Transverse colon (tissue), 4 donors: Measurements from ENCODE around the gene SIMC1. TPM values are rescaled to one million over a fixed set of nuclear protein-coding genes. Genes with fewer than 3 reads are reported as not detected.

Experiments used
- DNase-seq: peaks from one replicate; pipeline ENCODE4 v3.0.0-alpha.2; 2019
- H3K27ac ChIP-seq, 4 donors: fragments of 200-600 bp; sonication (generic); 2 replicates each; pipeline ENCODE4 v1.5.1; 2016 to 2018; ENCODE audit warnings: inconsistent platforms in 4 of 4
- H3K27me3 ChIP-seq: fragments of 200-600 bp; sonication (generic); 2 replicates; pipeline ENCODE4 v1.5.1; 2017; ENCODE audit warnings: inconsistent platforms
- H3K36me3 ChIP-seq, 4 donors: fragments of 200-600 bp; sonication (generic); 2 replicates each; pipeline ENCODE4 v1.5.1; 2017 to 2019; ENCODE audit warnings: inconsistent platforms in 4 of 4
- H3K4me1 ChIP-seq, 4 donors: fragments of 200-600 bp; sonication (generic); 2 replicates each; pipeline ENCODE4 v1.5.1; 2017 to 2020; ENCODE audit warnings: inconsistent platforms in 4 of 4
- H3K4me3 ChIP-seq, 4 donors: fragments of 200-600 bp; sonication (generic); 1 replicate in 1 of 4; 2 replicates in 3 of 4; pipeline versions ENCODE4 v1.5.1 to v1.6.1; 2017 to 2019; ENCODE audit warnings: inconsistent platforms in 4 of 4
- H3K9me3 ChIP-seq, 2 donors: fragments of 200-600 bp; sonication (generic); 2 replicates each; pipeline ENCODE4 v1.5.1; 2017 to 2019; ENCODE audit warnings: inconsistent platforms in 2 of 2
- CTCF ChIP-seq, 5 experiments: fragments of 200-600 bp in 3 of 5; fragments of 450-650 bp in 2 of 5; sonication (generic) in 3 of 5; IDR thresholded peaks; 1 replicate in 2 of 5; 2 replicates in 3 of 5; pipeline ENCODE4 v1.5.1; 2016 to 2017; ENCODE audit warnings: antibody characterized with exemption in 5 of 5, inconsistent platforms in 3 of 5, mild to moderate bottlenecking in 2 of 5, moderate library complexity in 1 of 5
- EP300 ChIP-seq: sonication (generic); formaldehyde crosslinking; IDR thresholded peaks from one replicate; pipeline ENCODE4 v1.6.1; 2017; ENCODE audit warnings: antibody characterized with exemption, low read depth
- POLR2A ChIP-seq: fragments of 450-650 bp; IDR thresholded peaks from one replicate; pipeline ENCODE4 v1.6.1; 2016; ENCODE audit warnings: antibody characterized with exemption, mild to moderate bottlenecking, moderate library complexity
- POLR2AphosphoS5 ChIP-seq, 3 donors: sonication (generic); formaldehyde crosslinking; IDR thresholded peaks; one replicate each; pipeline ENCODE4 v1.6.1; 2016; ENCODE audit warnings: antibody characterized with exemption in 3 of 3
- WGBS, 2 donors: methylation state at CpG; one replicate each; pipeline ENCODE4 v1.1.5; 2018; ENCODE audit warnings: low coverage in 1 of 2; 5-methylcytosine and 5-hydroxymethylcytosine counted together
- in situ Hi-C, 4 donors: fragments of 200-750 bp; cut with MboI; loops; one replicate each; pipeline versions ENCODE4 v1.15.0 to v1.15.1; 2017; ENCODE audit warnings: low sequenced_read_pairs in 3 of 4, low pct_ligation_motif_present in 1 of 4, low pct_unique_long_range_greater_than_20kb in 1 of 4
- intact Hi-C: fragments of 100-400 bp; cut with DNase I; formaldehyde crosslinking; loops from one replicate; pipeline ENCODE4 v1.15.1; 2023; ENCODE audit warnings: low total_unique reads
- total RNA-seq, 4 donors: library from RNA; depleted of rRNA; stranded (reverse); fragments of >200 nt; gene quantifications; one replicate each; pipeline ENCODE4 v1.1.0, GENCODE V29; 2016

SIMC1 gene
- total RNA-seq, 4 donors from 2014 or later: 15.0 to 21.2 (median 17.7) TPM

- peaks cover 0 to 21% (median 8%) of the 10 kb centered on the region in 4 donors for H3K36me3 ChIP-seq
- no peak overlapping the region for H3K27ac ChIP-seq
- no peaks in the 10 kb centered on the region for H3K9me3 ChIP-seq
- no peak for DNase-seq
- intact Hi-C loops (no loop called here), in situ Hi-C loops (no loop called here)
- TF ChIP-seq CTCF (IDR thresholded peaks at IDR 0.05) (no peak), POLR2A (no peak), EP300 (no peak), POLR2AphosphoS5 (IDR thresholded peaks at IDR 0.05) (no peak)
- H3K27me3 ChIP-seq: no peaks in the 10 kb centered on the region
- peaks cover 0 to 30% (median 18%) of the 10 kb centered on the region in 4 donors for H3K4me1 ChIP-seq
- WGBS, 2 donors: 68% methylated on average over 1 of the region's 1 CpG; no CpG with 5 or more reads in 1 of the 2 donors
- H3K4me3 ChIP-seq: no peak overlapping the region
Observed at GRCh38 chr5:176386491-176386890, 148.3 kb downstream of the SIMC1 start.

GRCh38 chr5:176387384-176387925 lies 149.2 kb downstream of the SIMC1 start:
- intact Hi-C loops: no loop called here
- TF ChIP-seq POLR2A (no peak), POLR2AphosphoS5 (IDR thresholded peaks at IDR 0.05) (no peak), CTCF (IDR thresholded peaks at IDR 0.05) (no peak), EP300 (no peak)
- in situ Hi-C loops: no loop called here
- Histone ChIP-seq H3K27me3 (no peaks in the 10 kb centered on the region), H3K4me1 (peaks cover 0 to 30% (median 18%) of the 10 kb centered on the region in 4 donors), H3K4me3 (peak overlapping the region; percentile 60 to 78 (median 72)), H3K27ac (peak overlapping the region in 3 of 4 donors; percentile 92 to 98 (median 97)), H3K36me3 (peaks cover 0 to 21% (median 9%) of the 10 kb centered on the region in 4 donors), H3K9me3 (no peaks in the 10 kb centered on the region)
- WGBS, 2 donors: 36 to 100% methylated on average over 2 to 8 of the region's 8 CpGs
- no peak for DNase-seq

- DNase-seq: no peak
- 0 to 1% methylated on average over 4 to 20 of the region's 29 CpGs for WGBS, 2 donors
- TF ChIP-seq EP300: no peak
- no peak for TF ChIP-seq CTCF (IDR thresholded peaks at IDR 0.05)
- no peak for TF ChIP-seq POLR2A
- TF ChIP-seq POLR2AphosphoS5 (IDR thresholded peaks at IDR 0.05): no peak
- Histone ChIP-seq H3K36me3 (peaks cover 0 to 24% (median 10%) of the 10 kb centered on the region in 4 donors), H3K4me1 (peaks cover 0 to 30% (median 18%) of the 10 kb centered on the region in 4 donors), H3K27me3 (no peaks in the 10 kb centered on the region), H3K4me3 (peak overlapping the region; percentile 60 to 78 (median 72)), H3K27ac (peak overlapping the region; percentile 92 to 98 (median 96)), H3K9me3 (no peaks in the 10 kb centered on the region)
- intact Hi-C loops: no loop called here
- in situ Hi-C loops: no loop called here
Observed at GRCh38 chr5:176388003-176388443, 149.8 kb downstream of the SIMC1 start.

GRCh38 chr5:176388444-176389134 lies 150.4 kb downstream of the SIMC1 start, which contains the start of the genes HIGD2A and NOP16:
Gene HIGD2A (plus strand): TSS chr5:176388751. CDS start chr5:176388820, 69 bp downstream.
Gene NOP16 (minus strand): TSS chr5:176388598. CDS start chr5:176388539, 59 bp downstream.
- peak; percentile 100 for DNase-seq
- intact Hi-C loops (no loop called here), in situ Hi-C loops (no loop called here)
- Histone ChIP-seq H3K27ac (peak within 1 kb of the TSS; percentile 92 to 98 (median 96)), H3K4me3 (peak within 1 kb of the TSS; percentile 60 to 78 (median 72)), H3K4me1 (peaks cover 0 to 30% (median 18%) of the 10 kb centered on the region in 4 donors), H3K36me3 (peaks cover 0 to 23% (median 8%) of the 10 kb centered on the region in 4 donors), H3K27me3 (no peaks in the 10 kb centered on the region), H3K9me3 (no peaks in the 10 kb centered on the region)
- 0 to 1% methylated on average over 4 to 45 of the region's 47 CpGs for WGBS, 2 donors
- TF ChIP-seq POLR2AphosphoS5 (IDR thresholded peaks at IDR 0.05) (peak; percentile 56 to 79 (median 74)), CTCF (IDR thresholded peaks at IDR 0.05) (peak in 2 of 5 experiments; percentile 56 to 65), POLR2A (no peak), EP300 (no peak)
